Neural crest cell (in vitro differentiated cells): ENCODE results near the gene SFRP5. TPM values are rescaled to one million over a fixed set of nuclear protein-coding genes. Genes with fewer than 3 reads are reported as not detected.

Experiments used
- DNase-seq: peaks from one replicate; pipeline ENCODE4 v3.0.0; 2021; ENCODE audit warnings: low read depth, mixed read lengths, low spot score
- H3K27ac Mint-ChIP-seq: one replicate; pipeline ENCODE4 v1.8.0; 2021; ENCODE audit warnings: mild to moderate bottlenecking, mixed read lengths; ENCODE audit not compliant: unreplicated experiment
- H3K27me3 Mint-ChIP-seq: 2 replicates; pipeline ENCODE4 v1.8.0; 2021; ENCODE audit warnings: low read depth, mild to moderate bottlenecking, mixed read lengths
- H3K36me3 Mint-ChIP-seq: 2 replicates; pipeline ENCODE4 v1.8.0; 2021; ENCODE audit warnings: low read depth, mild to moderate bottlenecking, mixed read lengths
- H3K4me1 Mint-ChIP-seq: 2 replicates; pipeline ENCODE4 v1.8.0; 2021; ENCODE audit warnings: mixed read lengths
- H3K4me3 Mint-ChIP-seq: one replicate; pipeline ENCODE4 v1.8.0; 2021; ENCODE audit warnings: mild to moderate bottlenecking, mixed read lengths
- H3K9me3 Mint-ChIP-seq: 2 replicates; pipeline ENCODE4 v1.8.0; 2021; ENCODE audit warnings: mixed read lengths
- total RNA-seq: library from RNA; stranded (reverse); gene quantifications from 2 replicates; pipeline ENCODE4 v1.2.1, GENCODE V29; 2021
- TF ChIP-seq, protein P1 (sequence below): fragments of 200-600 bp; sonication (generic); conservative IDR thresholded peaks from 2 replicates; pipeline ENCODE4 v1.5.0; 2021; ENCODE audit warnings: antibody characterized with exemption, mild to moderate bottlenecking

The SFRP5 gene
- total RNA-seq, 1 donor from 2014 or later: not detected

DNA sequence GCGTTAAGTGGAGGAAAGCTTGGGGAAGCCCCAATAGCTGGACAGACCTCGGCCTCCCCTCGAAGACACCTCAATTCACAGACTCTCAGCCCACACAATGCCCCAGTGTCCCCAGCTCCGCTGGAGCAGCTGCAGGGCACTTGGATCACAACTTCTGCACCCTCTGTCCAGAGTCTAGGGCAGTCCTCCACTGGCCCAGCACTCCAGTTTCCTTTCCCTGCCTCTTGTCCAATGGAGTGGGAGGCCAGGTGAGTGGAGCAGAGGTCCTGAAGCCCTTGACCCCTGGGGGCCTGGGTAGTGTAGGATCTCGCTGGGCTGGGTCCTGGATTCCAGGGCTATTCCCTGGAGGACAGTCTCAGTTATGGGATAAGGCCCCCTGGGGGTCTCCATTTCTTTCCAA lies 11.9 kb downstream of the SFRP5 start:
- TF ChIP-seq, protein P1, sequence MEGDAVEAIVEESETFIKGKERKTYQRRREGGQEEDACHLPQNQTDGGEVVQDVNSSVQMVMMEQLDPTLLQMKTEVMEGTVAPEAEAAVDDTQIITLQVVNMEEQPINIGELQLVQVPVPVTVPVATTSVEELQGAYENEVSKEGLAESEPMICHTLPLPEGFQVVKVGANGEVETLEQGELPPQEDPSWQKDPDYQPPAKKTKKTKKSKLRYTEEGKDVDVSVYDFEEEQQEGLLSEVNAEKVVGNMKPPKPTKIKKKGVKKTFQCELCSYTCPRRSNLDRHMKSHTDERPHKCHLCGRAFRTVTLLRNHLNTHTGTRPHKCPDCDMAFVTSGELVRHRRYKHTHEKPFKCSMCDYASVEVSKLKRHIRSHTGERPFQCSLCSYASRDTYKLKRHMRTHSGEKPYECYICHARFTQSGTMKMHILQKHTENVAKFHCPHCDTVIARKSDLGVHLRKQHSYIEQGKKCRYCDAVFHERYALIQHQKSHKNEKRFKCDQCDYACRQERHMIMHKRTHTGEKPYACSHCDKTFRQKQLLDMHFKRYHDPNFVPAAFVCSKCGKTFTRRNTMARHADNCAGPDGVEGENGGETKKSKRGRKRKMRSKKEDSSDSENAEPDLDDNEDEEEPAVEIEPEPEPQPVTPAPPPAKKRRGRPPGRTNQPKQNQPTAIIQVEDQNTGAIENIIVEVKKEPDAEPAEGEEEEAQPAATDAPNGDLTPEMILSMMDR: no peak
- no peak overlapping the region for H3K27ac Mint-ChIP-seq
- H3K4me3 Mint-ChIP-seq: no peak overlapping the region
- H3K4me1 Mint-ChIP-seq: peaks cover 5% of the 10 kb centered on the region
- no peaks in the 10 kb centered on the region for H3K9me3 Mint-ChIP-seq
- no peak for DNase-seq
- no peaks in the 10 kb centered on the region for H3K27me3 Mint-ChIP-seq
- H3K36me3 Mint-ChIP-seq: peaks cover 4% of the 10 kb centered on the region

DNA sequence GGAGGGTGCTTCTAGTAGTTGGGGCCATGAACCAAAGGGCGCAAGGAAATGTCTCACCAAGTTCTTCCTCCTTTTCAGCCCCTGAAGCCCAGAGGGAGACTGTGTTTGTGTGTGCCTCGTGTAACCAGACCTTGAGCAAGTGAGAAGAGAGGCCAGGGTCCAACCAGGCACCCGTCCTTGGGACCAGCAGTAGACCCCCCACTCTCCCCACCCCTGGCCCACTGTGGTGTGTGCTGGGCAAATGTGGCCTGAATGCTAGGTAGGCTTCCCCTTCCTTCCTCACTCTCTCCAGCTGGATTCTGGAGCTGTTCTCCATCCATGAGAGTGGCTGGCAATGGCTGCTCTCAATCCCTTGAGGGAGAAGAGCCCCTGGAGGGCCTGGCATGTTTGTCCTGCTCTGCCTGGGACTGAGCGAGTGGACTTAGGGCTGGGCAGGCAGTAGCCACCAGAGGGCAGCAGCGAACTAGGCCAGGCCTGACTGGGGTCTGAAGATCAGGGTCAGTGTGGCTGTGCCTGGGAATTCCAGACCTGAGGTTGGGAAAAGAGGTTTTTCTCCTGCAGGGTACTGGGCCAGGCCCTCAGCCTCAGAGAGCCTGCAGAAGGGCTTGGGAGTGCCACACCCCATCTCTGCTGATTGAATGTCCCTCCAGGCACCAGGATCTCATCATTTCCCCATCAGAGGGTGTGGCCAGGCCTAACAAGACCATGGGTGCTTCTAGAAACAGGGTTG lies 12.5 kb downstream of the SFRP5 start:
- peak; percentile 82 for DNase-seq
- TF ChIP-seq, protein P1: peak; percentile 81
- Mint-ChIP-seq H3K27me3 (no peaks in the 10 kb centered on the region), H3K4me3 (no peak overlapping the region), H3K36me3 (peaks cover 2% of the 10 kb centered on the region), H3K4me1 (peaks cover 5% of the 10 kb centered on the region), H3K27ac (no peak overlapping the region), H3K9me3 (no peaks in the 10 kb centered on the region)

DNA sequence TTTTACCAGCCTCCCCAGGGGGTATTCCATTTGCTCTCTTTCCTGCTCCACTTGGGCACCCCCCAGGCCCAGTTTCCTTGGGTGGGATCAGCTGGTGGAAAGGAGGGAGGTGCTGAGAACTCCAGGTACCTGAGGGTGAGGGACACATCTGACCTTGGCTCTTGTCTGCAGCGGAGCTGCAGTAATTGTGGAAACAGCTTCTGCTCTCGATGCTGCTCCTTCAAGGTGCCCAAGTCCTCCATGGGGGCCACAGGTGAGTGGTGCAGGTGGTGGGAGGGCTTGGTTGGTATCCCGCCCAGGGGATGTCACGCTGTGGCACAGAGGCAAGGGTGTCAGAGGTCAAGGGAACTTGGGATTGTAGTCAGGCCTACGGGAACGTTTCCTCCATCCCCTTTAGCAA lies 14.3 kb downstream of the SFRP5 start:
- H3K36me3 Mint-ChIP-seq: no peaks in the 10 kb centered on the region
- H3K9me3 Mint-ChIP-seq: no peaks in the 10 kb centered on the region
- H3K4me1 Mint-ChIP-seq: peaks cover 5% of the 10 kb centered on the region
- no peak overlapping the region for H3K27ac Mint-ChIP-seq
- no peak overlapping the region for H3K4me3 Mint-ChIP-seq
- no peak for DNase-seq
- TF ChIP-seq, protein P1: no peak
- H3K27me3 Mint-ChIP-seq: no peaks in the 10 kb centered on the region

DNA sequence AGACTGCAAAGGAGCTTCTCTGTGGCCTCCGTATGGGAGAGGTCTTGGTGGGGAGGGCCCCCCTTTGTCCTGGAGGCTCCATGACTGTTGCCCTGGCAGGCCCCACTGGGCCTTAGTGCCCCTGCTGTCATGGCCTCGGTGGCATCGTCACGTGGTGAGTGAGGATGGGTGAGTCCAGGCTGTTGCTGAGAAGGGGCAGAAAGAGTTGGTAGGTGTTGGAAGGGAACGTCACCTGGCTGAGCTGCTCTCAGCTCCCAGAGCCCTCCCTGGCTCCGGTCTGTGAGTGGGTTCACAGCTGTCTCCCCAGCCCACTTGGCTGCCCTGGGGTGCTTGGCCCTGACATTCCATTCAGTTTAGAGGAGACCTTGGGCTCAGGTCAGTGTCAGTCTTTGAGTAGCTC lies 16.1 kb downstream of the SFRP5 start:
- H3K4me3 Mint-ChIP-seq: no peak overlapping the region
- DNase-seq: no peak
- no peaks in the 10 kb centered on the region for H3K9me3 Mint-ChIP-seq
- no peaks in the 10 kb centered on the region for H3K36me3 Mint-ChIP-seq
- no peak overlapping the region for H3K27ac Mint-ChIP-seq
- TF ChIP-seq, protein P1: no peak
- no peaks in the 10 kb centered on the region for H3K4me1 Mint-ChIP-seq
- H3K27me3 Mint-ChIP-seq: no peaks in the 10 kb centered on the region

DNA sequence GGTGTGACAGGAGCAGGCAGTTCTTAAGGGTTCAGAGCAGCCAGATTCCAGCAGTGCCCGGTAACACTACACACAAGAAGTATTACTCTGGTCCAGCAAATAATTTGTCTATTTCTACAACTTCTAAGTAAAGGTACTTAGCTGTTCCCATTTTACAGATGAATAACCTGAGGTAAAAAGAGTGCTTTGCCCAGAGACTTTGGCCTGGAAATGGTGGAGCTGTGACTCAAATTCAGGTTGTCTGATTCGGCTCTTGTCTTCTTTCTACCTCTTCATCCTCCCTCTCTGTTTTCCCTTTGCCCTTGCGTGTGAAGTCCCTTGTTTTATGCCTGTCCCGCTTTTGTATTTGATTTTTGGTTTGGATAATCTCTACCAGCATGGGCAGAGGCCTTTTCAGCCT lies 17.1 kb downstream of the SFRP5 start:
- Mint-ChIP-seq H3K4me3 (no peak overlapping the region), H3K36me3 (no peaks in the 10 kb centered on the region), H3K27me3 (no peaks in the 10 kb centered on the region), H3K4me1 (no peaks in the 10 kb centered on the region), H3K9me3 (no peaks in the 10 kb centered on the region), H3K27ac (no peak overlapping the region)
- TF ChIP-seq, protein P1: no peak
- DNase-seq: no peak
